Esophagus (tissue), 2 donors: ENCODE data around the gene C1QC. TPM values are rescaled to one million over a fixed set of nuclear protein-coding genes. Genes with fewer than 3 reads are reported as not detected.

Source experiments
- H3K27ac ChIP-seq, 2 donors: one replicate each; pipeline ENCODE4 v1.5.1; 2013; ENCODE audit warnings: low read depth in 2 of 2, mild to moderate bottlenecking in 2 of 2, inconsistent platforms in 1 of 2, low read length in 1 of 2, moderate library complexity in 1 of 2
- H3K27me3 ChIP-seq, 2 donors: one replicate each; pipeline ENCODE4 v1.6.1; 2013; ENCODE audit warnings: low read length in 2 of 2, control low read depth in 1 of 2, mild to moderate bottlenecking in 1 of 2; ENCODE audit not compliant: insufficient read depth in 2 of 2, control insufficient read depth in 1 of 2
- H3K36me3 ChIP-seq, 2 donors: one replicate each; pipeline ENCODE4 v1.6.1; 2013; ENCODE audit warnings: low read length in 1 of 2; ENCODE audit not compliant: control insufficient read depth in 2 of 2, insufficient read depth in 2 of 2
- H3K4me1 ChIP-seq, 2 donors: one replicate each; pipeline ENCODE4 v1.6.1; 2013; ENCODE audit warnings: low read length in 1 of 2; ENCODE audit not compliant: control insufficient read depth in 2 of 2, insufficient read depth in 2 of 2
- H3K4me3 ChIP-seq, 2 donors: one replicate each; pipeline ENCODE4 v1.5.1; 2013; ENCODE audit warnings: low read length in 2 of 2, mild to moderate bottlenecking in 2 of 2, low read depth in 1 of 2, moderate library complexity in 1 of 2
- H3K9me3 ChIP-seq, 2 donors: one replicate each; pipeline ENCODE4 v1.6.1; 2013; ENCODE audit warnings: mild to moderate bottlenecking in 2 of 2, low read depth in 1 of 2, low read length in 1 of 2, moderate library complexity in 1 of 2; ENCODE audit not compliant: control insufficient read depth in 2 of 2, insufficient read depth in 1 of 2
- WGBS, 2 donors: extraction: QIAGEN DNeasy Blood & Tissue Kit; methylation state at CpG; one replicate each; pipeline ENCODE4 v1.1.7; 2013; 5-methylcytosine and 5-hydroxymethylcytosine counted together
- polyA plus RNA-seq, 2 donors: library from polyadenylated mRNA; stranded (reverse); fragments of 200-250 nt; gene quantifications; one replicate each; pipeline ENCODE4 v1.2.3, GENCODE V29; 2013
- donor health status: healthy with polysubstance abuse.
- donor health status: Bipolar disorder and iron deficiency.

Gene C1QC
- polyA plus RNA-seq, 2 donors, result 9.4 to 18.5 TPM

DNA sequence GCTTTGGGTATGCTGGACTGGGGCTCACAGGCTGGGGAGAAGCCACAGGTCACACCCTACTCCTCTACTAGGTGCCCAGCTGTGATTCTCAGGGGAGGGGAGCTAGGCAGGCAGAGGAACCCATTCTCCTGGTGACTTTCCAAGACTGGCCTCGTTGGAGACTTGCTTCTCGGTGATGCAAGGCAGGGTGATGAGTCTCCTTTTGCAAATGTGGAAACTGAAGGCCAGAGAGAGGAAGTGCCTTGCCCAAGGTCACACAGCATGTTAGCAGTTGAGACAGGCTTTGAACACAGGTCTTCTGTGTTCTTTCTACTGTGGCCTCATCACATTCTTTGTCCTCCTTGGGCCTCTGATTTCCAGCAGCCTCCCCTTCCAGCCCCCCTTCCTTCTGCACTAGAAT lies 27.5 kb upstream of the C1QC start:
- WGBS, 2 donors, result 69 to 78% methylated on average over 2 of the region's 2 CpGs
- no peak overlapping the region for H3K4me3 ChIP-seq
- H3K27ac ChIP-seq, result no peak overlapping the region
- H3K27me3 ChIP-seq, result no peaks in the 10 kb centered on the region
- H3K36me3 ChIP-seq, result no peaks in the 10 kb centered on the region
- H3K4me1 ChIP-seq, result no peaks in the 10 kb centered on the region
- no peaks in the 10 kb centered on the region for H3K9me3 ChIP-seq

- Histone ChIP-seq H3K36me3 (no peaks in the 10 kb centered on the region), H3K9me3 (no peaks in the 10 kb centered on the region), H3K27me3 (no peaks in the 10 kb centered on the region), H3K4me3 (no peak overlapping the region), H3K4me1 (no peaks in the 10 kb centered on the region), H3K27ac (no peak overlapping the region)
- WGBS, 2 donors, result 44 to 50% methylated on average over 11 of the region's 11 CpGs
These were observed 26.9 kb upstream of the C1QC start for GRCh38 chr1:22616571-22616970.

GRCh38 chr1:22618056-22618455 lies 25.4 kb upstream of the C1QC start:
- H3K27me3 ChIP-seq, result no peaks in the 10 kb centered on the region
- 24 to 28% methylated on average over 16 of the region's 16 CpGs for WGBS, 2 donors
- H3K4me3 ChIP-seq, result no peak overlapping the region
- H3K27ac ChIP-seq, result no peak overlapping the region
- no peaks in the 10 kb centered on the region for H3K9me3 ChIP-seq
- H3K4me1 ChIP-seq, result no peaks in the 10 kb centered on the region
- no peaks in the 10 kb centered on the region for H3K36me3 ChIP-seq

DNA sequence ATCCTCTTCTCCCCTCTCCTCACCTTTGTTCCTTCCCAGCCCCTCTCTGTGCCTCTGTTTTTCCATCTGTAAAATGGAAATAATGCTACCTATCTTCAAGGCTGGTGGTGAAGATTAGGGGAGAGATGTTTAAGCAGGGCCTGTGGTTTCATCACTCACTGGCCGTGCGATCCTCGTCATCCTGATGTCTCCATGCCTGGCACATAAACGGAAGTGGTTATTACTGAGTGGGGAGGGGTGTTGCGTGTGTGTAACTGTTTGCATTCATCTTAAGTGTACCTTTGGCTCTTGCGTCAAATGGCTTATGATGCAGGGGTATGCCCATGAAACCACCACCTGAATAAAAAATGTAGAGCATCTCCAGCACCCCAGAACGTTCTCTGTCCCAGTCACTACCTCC lies 24.2 kb upstream of the C1QC start:
- no peaks in the 10 kb centered on the region for H3K27me3 ChIP-seq
- no peaks in the 10 kb centered on the region for H3K9me3 ChIP-seq
- H3K27ac ChIP-seq, result no peak overlapping the region
- WGBS, 2 donors, result 73 to 77% methylated on average over 7 of the region's 7 CpGs
- no peaks in the 10 kb centered on the region for H3K36me3 ChIP-seq
- no peaks in the 10 kb centered on the region for H3K4me1 ChIP-seq
- H3K4me3 ChIP-seq, result no peak overlapping the region

DNA sequence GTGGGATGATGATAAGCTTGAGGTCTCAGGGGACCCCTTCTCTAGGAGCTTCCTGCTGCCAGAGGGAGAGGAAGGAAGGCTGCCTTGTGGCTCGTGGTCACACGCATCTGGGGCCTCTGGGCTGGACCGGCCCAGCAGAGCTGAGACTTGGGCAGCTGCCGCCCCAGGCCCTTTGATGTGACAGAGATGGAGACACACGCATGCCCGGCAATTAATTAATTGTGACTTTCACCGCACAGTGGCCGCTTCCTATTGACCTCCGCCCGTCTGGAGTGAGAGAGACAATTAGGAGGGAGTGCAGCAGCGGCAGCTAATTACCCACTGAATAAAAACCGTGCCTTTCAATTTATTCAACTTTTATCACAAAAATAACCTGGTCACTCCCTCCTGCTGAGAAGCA lies 23.6 kb upstream of the C1QC start:
- H3K4me1 ChIP-seq, result no peaks in the 10 kb centered on the region
- H3K9me3 ChIP-seq, result no peaks in the 10 kb centered on the region
- WGBS, 2 donors, result 39 to 57% methylated on average over 12 of the region's 12 CpGs
- H3K27me3 ChIP-seq, result no peaks in the 10 kb centered on the region
- H3K27ac ChIP-seq, result no peak overlapping the region
- H3K36me3 ChIP-seq, result no peaks in the 10 kb centered on the region
- no peak overlapping the region for H3K4me3 ChIP-seq

DNA sequence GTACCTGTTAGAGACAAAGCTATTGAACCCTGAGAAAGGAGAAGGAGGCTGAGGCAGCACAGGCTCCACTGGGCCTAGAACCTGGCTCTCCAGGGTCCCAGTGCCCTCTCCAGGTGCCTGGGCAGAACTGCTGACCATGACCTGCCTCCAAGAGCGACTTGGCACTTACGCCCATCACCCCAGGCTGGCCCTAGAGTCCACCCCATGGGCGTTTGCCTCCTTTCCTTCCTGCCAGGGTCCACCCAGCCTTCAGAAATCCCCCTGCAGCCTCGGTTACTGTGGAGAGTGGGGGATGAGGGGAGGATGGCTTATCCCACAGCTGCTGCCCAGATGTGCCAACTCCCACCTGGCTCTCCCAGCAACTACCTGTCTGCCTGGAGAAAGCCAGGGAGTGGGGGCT lies 21.7 kb upstream of the C1QC start:
- Histone ChIP-seq H3K27me3 (no peaks in the 10 kb centered on the region), H3K36me3 (no peaks in the 10 kb centered on the region), H3K27ac (no peak overlapping the region), H3K4me1 (no peaks in the 10 kb centered on the region), H3K4me3 (no peak overlapping the region), H3K9me3 (no peaks in the 10 kb centered on the region)
- WGBS, 2 donors, result 52 to 53% methylated on average over 4 of the region's 4 CpGs

DNA sequence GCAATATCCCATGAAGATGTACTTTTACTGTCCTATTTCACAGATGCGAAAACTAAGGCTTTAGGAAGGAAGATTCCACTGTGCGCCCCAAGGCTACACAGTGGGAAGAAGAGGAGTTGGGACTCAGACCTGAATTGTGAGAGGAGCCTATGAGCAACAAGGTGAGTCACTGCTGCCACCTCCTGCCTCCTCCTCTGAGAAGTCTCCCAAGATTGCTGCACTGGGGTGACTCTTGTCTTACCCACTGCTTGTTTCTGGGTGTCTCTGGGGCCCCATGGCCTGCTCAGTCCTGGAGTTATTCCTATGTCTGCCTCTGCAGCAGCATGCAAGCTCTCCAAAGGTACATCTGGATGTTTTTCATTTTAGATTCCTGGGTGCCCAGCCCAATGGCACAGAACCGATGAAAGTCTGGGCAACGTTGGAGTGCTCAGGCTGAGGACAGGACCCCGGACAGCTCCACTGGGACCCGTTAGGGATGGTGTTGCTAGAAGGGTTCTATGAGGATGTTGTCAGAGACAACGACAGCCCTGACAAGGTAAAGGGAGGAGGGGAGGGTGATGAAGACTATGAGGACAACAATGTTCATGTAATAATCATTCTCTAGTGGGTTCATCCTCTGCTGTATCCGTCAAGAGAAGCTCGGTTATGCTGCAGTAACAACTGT lies 18.0 kb upstream of the C1QC start:
- Histone ChIP-seq H3K27ac (no peak overlapping the region), H3K4me3 (no peak overlapping the region), H3K4me1 (no peaks in the 10 kb centered on the region), H3K9me3 (no peaks in the 10 kb centered on the region), H3K27me3 (peaks cover 0 to 3% of the 10 kb centered on the region in 2 donors), H3K36me3 (no peaks in the 10 kb centered on the region)
- whole genome bisulfite sequencing, 2 donors, result 32 to 34% methylated on average over 9 of the region's 9 CpGs

DNA sequence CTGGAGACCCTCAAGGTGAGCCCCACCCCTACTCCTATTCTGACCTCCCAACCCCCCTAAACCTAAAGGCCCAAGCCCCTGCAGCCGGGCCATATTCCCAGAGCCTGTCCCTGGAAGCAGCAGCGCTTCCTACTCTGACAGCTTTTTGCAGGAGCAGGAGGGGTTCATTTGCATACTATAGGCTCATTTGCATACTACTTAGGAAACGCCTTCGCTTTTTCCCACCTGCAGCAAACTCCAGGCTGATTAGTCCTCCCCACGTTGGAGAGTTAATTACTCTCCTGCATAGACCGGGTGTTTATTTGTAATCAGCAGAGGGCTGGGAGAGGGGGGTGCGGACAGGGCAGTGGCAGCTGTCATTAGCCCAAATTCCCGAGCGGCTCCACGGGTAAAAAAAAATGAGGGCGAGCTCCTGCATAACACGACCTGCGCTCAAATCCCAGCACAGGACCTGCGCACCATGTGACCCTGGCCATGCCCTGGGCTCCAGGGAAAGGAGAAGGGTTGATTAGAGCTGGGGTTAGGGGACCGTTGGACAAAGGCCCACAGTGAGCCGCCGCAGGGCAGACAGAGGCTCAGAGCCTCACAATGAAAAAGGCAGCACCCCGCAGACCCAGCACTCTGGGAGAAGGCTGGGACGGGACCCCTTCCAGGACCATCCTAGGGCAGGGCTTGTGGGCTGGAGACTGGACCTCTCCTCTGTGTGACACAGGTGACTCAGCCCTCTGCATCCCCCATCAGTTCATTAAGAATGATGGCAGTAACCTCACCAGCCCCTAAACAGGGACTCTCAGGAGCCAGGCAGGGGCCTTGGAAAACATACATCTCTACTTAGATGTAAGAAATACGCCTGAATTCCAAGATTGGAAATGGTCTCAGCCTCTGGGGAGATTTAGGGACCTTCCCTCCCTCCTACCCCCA lies 16.9 kb upstream of the C1QC start:
- WGBS, 2 donors, result 16 to 22% methylated on average over 20 of the region's 20 CpGs
- Histone ChIP-seq H3K9me3 (no peaks in the 10 kb centered on the region), H3K4me1 (no peaks in the 10 kb centered on the region), H3K27me3 (peaks cover 0 to 3% of the 10 kb centered on the region in 2 donors), H3K27ac (no peak overlapping the region), H3K36me3 (no peaks in the 10 kb centered on the region), H3K4me3 (no peak overlapping the region)

DNA sequence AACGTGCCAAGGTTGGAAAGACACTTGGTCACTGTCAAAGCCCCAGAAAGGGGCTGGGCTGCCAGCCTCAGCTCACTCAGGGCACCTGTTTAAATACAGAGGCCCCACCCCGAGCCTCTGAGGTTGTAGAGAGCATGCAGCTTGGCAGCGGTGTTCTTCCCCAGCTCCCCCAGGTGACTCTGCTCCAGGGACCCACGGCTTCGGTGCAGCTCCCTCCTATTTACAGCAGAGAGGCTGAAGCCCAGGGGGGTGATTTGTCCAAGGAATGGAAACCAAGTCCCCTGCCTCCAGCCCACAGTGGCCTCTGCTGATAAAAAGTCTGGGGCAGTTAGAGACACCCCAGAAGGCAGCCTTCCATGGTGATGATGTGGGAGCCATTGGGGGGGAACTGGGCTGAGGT lies 16.1 kb upstream of the C1QC start:
- no peaks in the 10 kb centered on the region for H3K36me3 ChIP-seq
- H3K9me3 ChIP-seq, result no peaks in the 10 kb centered on the region
- H3K4me3 ChIP-seq, result no peak overlapping the region
- no peaks in the 10 kb centered on the region for H3K4me1 ChIP-seq
- H3K27me3 ChIP-seq, result peaks cover 0 to 3% of the 10 kb centered on the region in 2 donors
- no peak overlapping the region for H3K27ac ChIP-seq
- WGBS, 2 donors, result 30 to 36% methylated on average over 5 of the region's 5 CpGs
